Endothelial cell (in vitro differentiated cells): ENCODE data around the gene FBXO47. TPM values are rescaled to one million over a fixed set of nuclear protein-coding genes. Genes with fewer than 3 reads are reported as not detected.
A peak's percentile ranks its signal among the peaks of the same experiment; 100 is the strongest.

ENCODE experiments used
- DNase-seq: peaks from one replicate; pipeline ENCODE4 v3.0.0; 2021; ENCODE audit warnings: low spot score
- H3K27ac Mint-ChIP-seq: one replicate; pipeline ENCODE4 v1.8.0; 2021; ENCODE audit warnings: mixed read lengths, inconsistent platforms; ENCODE audit not compliant: unreplicated experiment
- H3K27me3 Mint-ChIP-seq: one replicate; pipeline ENCODE4 v1.8.0; 2021; ENCODE audit warnings: mild to moderate bottlenecking, moderate library complexity, mixed read lengths, inconsistent platforms; ENCODE audit not compliant: unreplicated experiment
- H3K36me3 Mint-ChIP-seq: one replicate; pipeline ENCODE4 v1.8.0; 2021; ENCODE audit warnings: mild to moderate bottlenecking, low read depth, mixed read lengths, inconsistent platforms; ENCODE audit not compliant: unreplicated experiment
- H3K4me1 Mint-ChIP-seq: one replicate; pipeline ENCODE4 v1.8.0; 2021; ENCODE audit warnings: mild to moderate bottlenecking, mixed read lengths, inconsistent platforms; ENCODE audit not compliant: unreplicated experiment
- H3K4me3 Mint-ChIP-seq: one replicate; pipeline ENCODE4 v1.8.0; 2021; ENCODE audit warnings: mild to moderate bottlenecking, mixed read lengths, inconsistent platforms; ENCODE audit not compliant: unreplicated experiment
- H3K9me3 Mint-ChIP-seq: one replicate; pipeline ENCODE4 v1.8.0; 2021; ENCODE audit warnings: mixed read lengths, inconsistent platforms; ENCODE audit not compliant: unreplicated experiment
- CTCF ChIP-seq: fragments of 200-600 bp; sonication (generic); IDR thresholded peaks from one replicate; pipeline ENCODE4 v1.5.0; 2021; ENCODE audit warnings: antibody characterized with exemption; ENCODE audit not compliant: unreplicated experiment
- total RNA-seq: library from RNA; stranded (reverse); fragmentation: NEBNext Ultra II Directional; extraction: Animal tissue kit (Norgen Biotek cat#: 25700); gene quantifications from one replicate; pipeline ENCODE4 v1.2.1, GENCODE V29; 2021; ENCODE audit not compliant: unreplicated experiment

FBXO47 gene
- total RNA-seq, 1 donor from 2014 or later, result not detected

- H3K4me1 Mint-ChIP-seq, result peaks cover 26% of the 10 kb centered on the region
- H3K27me3 Mint-ChIP-seq, result peaks cover 7% of the 10 kb centered on the region
- DNase-seq, result no peak
- H3K4me3 Mint-ChIP-seq, result peak overlapping the region; percentile 56
- TF ChIP-seq CTCF, result no peak
- peak overlapping the region; percentile 74 for H3K27ac Mint-ChIP-seq
- no peaks in the 10 kb centered on the region for H3K9me3 Mint-ChIP-seq
- peaks cover 16% of the 10 kb centered on the region for H3K36me3 Mint-ChIP-seq
Measured at GRCh38 chr17:38899421-38899820, 67.8 kb downstream of the FBXO47 start.

GRCh38 chr17:38898812-38899348, 68.3 kb downstream of the FBXO47 start:
- Mint-ChIP-seq H3K9me3 (no peaks in the 10 kb centered on the region), H3K27ac (peak overlapping the region; percentile 59), H3K36me3 (peaks cover 19% of the 10 kb centered on the region), H3K27me3 (peaks cover 9% of the 10 kb centered on the region), H3K4me1 (peaks cover 29% of the 10 kb centered on the region), H3K4me3 (no peak overlapping the region)
- no peak for TF ChIP-seq CTCF
- no peak for DNase-seq

DNA sequence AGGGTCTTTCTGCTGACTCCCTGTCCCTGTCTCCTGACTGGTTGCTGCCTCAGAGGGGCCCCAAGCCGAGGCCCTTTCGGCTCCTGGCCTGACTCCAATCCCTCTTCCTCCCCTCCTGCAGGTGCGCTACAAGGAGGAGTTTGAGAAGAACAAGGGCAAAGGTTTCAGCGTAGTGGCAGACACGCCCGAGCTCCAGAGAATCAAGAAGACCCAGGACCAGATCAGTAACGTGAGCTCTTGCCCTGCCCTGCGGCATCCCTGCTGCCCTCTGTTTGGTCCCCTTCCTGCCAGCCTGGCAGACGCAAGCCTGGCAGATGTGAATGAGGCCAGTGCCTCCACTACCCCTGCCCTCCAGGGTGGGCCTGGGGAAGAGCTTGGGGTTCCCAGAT, 68.9 kb downstream of the FBXO47 start:
- TF ChIP-seq CTCF, result no peak
- no peak for DNase-seq
- H3K4me3 Mint-ChIP-seq, result no peak overlapping the region
- peaks cover 16% of the 10 kb centered on the region for H3K36me3 Mint-ChIP-seq
- H3K4me1 Mint-ChIP-seq, result peaks cover 29% of the 10 kb centered on the region
- peak overlapping the region; percentile 75 for H3K27ac Mint-ChIP-seq
- H3K9me3 Mint-ChIP-seq, result no peaks in the 10 kb centered on the region
- peaks cover 9% of the 10 kb centered on the region for H3K27me3 Mint-ChIP-seq

DNA sequence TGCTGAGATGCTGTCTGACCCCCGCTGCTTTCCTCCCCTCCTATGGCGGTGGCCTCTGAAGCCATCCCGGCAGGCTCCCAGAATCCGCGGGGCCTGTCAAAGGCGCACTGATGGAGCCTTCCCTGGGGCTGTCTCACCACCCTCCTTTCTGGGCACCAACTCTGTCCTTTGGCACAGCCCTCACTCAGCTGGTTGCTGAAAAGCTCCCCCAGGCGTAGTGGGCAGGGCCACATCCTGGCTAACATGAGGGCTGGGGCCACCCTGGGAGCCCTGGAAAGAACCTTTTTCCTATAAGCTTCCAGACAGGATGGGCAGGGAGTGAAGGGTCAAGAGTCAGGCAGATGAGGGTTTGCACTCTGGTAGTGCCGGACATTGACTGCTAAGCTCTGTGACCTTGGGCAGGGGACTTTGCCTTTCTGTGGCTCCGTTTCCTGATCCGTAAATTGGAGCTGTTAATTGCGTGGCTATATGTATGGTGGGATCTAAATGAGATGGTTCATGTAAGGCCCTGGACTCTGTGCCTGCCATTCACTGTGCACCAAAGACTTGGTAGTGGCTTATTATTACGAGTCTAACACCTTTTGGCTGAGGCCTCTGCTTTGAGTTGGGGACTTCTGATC, 69.4 kb downstream of the FBXO47 start:
- peak overlapping the region; percentile 75 for H3K27ac Mint-ChIP-seq
- no peak for TF ChIP-seq CTCF
- peaks cover 29% of the 10 kb centered on the region for H3K4me1 Mint-ChIP-seq
- no peaks in the 10 kb centered on the region for H3K9me3 Mint-ChIP-seq
- H3K4me3 Mint-ChIP-seq, result no peak overlapping the region
- DNase-seq, result no peak
- peaks cover 9% of the 10 kb centered on the region for H3K27me3 Mint-ChIP-seq
- H3K36me3 Mint-ChIP-seq, result peaks cover 12% of the 10 kb centered on the region

DNA sequence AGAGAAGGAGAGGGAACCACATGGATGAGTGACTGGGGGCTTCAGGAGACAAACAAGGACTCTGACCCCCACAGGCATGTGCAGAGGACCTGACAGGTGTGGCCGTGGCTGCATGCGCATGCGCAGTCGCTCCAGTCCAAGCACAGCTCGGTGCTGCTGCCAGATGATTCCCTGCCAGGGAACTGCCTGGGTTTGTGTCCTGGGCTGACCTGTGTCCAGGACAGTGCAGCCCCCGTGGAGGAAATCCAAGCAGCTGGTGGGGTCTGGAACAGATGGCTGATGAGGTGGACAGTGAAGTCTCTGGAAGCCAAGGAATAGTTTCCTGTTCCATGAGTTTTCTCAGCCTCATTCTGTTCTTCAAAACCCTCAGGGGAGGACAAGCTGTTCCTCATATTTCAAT, 70.0 kb downstream of the FBXO47 start:
- DNase-seq, result no peak
- Mint-ChIP-seq H3K4me1 (peaks cover 29% of the 10 kb centered on the region), H3K4me3 (no peak overlapping the region)

More for the DNA sequence above, 70.0 kb downstream of the FBXO47 start:
- Mint-ChIP-seq H3K9me3 (no peaks in the 10 kb centered on the region), H3K27me3 (peaks cover 9% of the 10 kb centered on the region), H3K27ac (no peak overlapping the region), H3K36me3 (peaks cover 12% of the 10 kb centered on the region)
- TF ChIP-seq CTCF, result no peak
